Erythroblast (primary cell): ENCODE results near the gene RASA3.

ENCODE experiments used
- DNase-seq, 2 experiments: peaks; one replicate each; lab custom pipeline; 2025; lab: John Stamatoyannopoulos, UW
- GATA1 ChIP-seq: IDR thresholded peaks from 2 replicates; pipeline ENCODE4 v1.6.1; 2011; ENCODE audit warnings: low read depth, mild to moderate bottlenecking, control low read depth, low read length, moderate library complexity
- POLR2A ChIP-seq: IDR thresholded peaks from 2 replicates; pipeline ENCODE4 v1.6.1; 2011; ENCODE audit warnings: mild to moderate bottlenecking, low read length

RASA3 gene

GRCh38 chr13:113980489-113981064 lies 151.8 kb downstream of the RASA3 start:
- TF ChIP-seq POLR2A (no peak), GATA1 (no peak)
- no peak for DNase-seq

- TF ChIP-seq POLR2A (no peak), GATA1 (no peak)
- DNase-seq: no peak
Measured at GRCh38 chr13:113979791-113980471, 152.5 kb downstream of the RASA3 start.

GRCh38 chr13:113978741-113979481 lies 153.5 kb downstream of the RASA3 start:
- no peak for TF ChIP-seq POLR2A
- no peak for TF ChIP-seq GATA1
- no peak for DNase-seq

DNA sequence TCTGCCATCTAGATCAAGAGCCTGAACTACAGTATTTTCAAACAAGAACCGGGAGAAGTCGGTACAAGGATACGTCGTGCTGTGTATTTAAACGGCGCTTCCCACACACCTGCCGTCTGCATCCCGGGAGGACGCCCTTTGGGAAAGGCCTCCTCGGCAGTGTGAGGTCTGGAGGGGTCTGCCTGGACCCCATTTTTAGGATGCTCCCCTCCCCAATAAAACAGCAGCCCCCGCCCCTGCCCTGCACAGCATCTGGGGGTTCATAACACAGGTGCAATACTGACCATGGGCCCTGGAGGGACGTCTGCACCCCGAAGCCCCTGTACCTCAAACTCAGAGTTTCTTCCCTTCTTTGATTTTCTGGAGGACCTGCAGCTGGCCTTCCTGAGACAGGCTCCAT lies 154.4 kb downstream of the RASA3 start:
- TF ChIP-seq GATA1: no peak
- no peak for TF ChIP-seq POLR2A
- DNase-seq: no peak

GRCh38 chr13:113976711-113977684 lies 155.4 kb downstream of the RASA3 start:
- DNase-seq: no peak
- TF ChIP-seq POLR2A: no peak
- no peak for TF ChIP-seq GATA1

DNA sequence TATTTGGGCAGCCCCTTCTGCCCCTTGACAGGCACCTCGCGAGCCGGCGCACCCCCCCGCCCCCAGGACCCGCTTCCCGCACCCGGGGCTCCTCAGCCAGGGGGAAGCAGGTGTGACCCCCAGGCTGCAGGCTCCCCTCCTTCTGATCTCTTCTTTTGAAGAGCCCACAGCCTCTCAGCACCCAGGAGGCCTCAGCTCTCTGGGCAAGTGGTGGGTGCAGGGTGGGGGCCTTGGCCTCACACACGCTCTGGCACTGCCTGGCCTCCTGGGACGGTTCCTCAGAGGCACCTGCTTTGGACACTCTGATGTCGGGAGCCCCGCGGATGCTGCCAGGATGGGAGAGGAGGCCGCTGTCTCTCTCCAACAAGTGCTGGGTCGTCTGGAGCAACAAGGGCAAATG lies 157.0 kb downstream of the RASA3 start:
- TF ChIP-seq POLR2A: no peak
- TF ChIP-seq GATA1: no peak
- no peak for DNase-seq

GRCh38 chr13:113974304-113975281 lies 157.8 kb downstream of the RASA3 start:
- TF ChIP-seq POLR2A (no peak), GATA1 (no peak)
- DNase-seq: no peak

DNA sequence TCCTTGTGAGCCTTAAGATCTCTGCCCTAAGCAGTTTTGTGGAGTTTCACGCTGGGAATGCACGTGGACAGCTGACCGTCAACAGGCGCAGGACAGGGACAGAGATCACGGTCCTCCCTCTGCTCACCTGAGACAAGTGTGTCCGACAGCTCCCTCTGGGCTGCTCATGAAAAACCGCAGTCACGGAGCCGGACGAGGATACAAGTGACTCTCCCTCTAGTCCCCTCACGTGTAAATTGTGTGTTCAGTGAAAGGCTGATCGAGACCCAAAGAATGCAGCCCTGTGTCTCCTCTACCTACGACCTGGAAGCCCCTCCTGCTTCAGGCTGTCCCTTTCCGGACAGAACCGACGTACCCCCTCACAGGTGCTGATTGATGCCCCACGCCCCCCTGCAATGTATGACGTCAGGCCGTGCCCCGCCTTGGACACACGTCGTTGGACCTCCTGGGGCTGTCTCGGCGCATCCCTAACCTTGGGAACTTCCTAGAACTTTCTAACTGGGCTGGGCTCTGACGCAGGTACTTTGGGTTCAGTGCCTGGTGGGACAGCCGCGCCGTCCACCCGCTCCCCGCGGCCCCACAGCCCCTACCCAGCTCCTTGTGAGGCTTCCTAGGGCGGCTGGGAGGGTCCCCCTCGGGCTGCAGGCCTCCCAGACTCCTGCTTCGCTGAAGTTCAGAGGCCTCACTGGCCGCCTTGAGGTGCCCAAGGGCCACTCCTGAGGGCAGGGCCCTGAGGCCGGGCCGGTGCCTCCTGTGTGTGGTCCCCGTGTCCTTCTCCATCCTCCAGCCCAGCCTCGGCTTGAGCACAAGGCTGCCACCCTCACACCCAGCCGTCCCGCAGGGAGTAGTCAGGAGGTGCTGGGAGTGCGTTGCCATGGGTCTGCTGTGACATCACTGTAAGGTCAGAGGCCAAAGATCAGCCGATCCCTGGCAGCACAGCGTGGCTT lies 158.9 kb downstream of the RASA3 start, which contains the start of gene C13orf46:
C13orf46 (minus strand) TSS at position 859 of the 947 bp plus-strand sequence; CDS start at position 780, 79 bp downstream.
- DNase-seq: no peak
- TF ChIP-seq POLR2A: no peak
- TF ChIP-seq GATA1: no peak

DNA sequence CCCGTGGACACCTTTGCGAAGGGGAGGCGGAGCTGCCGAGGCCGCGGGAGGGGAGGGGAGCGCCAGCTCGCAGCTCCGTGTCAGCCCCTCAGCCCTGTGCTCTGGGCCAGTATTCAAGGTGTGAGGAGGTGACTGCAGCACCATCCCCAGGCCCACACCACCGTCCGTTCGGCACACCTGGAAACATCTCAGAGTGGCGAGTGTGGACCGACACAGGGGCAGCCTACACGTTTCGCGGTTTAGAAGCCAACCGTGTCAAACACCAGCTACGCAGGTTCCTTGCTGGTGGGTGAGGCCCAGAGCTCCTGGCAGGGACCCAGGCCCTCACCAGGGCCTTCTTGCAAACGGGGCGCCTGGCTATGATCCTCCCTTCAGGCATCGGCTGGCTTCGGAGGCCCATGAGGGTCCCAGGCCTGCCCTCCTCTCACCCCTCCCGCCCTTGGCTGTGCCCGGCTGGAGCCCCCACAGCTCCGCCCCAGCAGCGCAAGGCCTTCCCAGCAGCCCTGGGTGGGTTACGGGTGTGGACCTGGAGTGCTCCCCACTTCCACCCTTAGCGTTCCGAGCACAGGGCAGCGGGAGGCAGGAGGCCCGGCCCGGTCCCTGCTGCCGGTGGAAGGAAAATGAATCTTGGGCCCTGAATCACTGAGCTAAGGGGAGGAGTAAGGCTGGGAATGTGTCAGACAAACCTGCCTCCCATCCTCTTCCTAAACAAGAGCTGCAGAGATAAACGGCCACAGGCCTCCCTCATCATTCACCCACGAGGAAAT lies 159.8 kb downstream of the RASA3 start:
- no peak for TF ChIP-seq POLR2A
- no peak for TF ChIP-seq GATA1
- no peak for DNase-seq

DNA sequence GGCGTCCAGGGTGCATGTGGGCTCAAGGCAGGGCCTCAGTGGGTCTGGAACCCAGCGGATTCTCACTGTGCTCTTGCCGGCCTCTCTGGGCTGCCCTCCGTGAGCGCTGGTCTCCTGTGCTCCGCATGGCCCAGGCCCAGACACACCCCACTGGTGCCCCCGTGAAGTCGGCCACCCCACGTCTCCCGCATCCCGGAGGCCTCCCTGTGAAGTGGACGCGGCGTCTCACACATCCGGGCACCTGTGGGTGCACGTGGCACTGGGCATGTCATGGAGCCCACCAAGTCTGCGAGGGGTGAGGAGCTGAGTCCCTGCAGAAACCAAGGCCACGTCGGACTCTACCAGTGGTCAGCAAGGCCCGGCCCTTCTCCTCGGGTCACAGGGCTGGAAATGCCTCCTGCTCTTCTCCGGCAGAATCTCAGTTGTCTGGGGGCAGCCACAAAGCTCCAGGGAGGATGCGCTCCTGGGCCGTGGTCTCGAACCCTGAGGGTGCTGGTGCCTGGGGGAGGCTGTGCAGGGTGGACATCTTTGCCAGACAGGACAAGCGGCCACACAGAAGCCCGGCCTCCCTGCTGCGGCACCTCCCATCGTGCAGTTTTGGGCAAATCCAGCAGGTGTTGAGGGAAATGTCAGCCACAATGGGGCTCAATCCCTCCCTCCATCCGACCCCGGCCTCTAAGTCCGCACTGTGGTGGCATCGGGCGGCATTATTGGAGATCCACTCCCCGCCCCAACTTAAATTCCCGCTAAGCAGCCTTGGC lies 160.8 kb downstream of the RASA3 start:
- TF ChIP-seq GATA1 (no peak), POLR2A (no peak)
- DNase-seq: no peak
